Germinal center (tissue), 1 donor: ENCODE measurements around the gene OAS3.
"Not testable (repeated sequence)": the region's sequence is repeated elsewhere in the genome, so short reads cannot be mapped to it uniquely, and the experiment has no call there.

Experiments
- DNase-seq: peaks from one replicate; pipeline ENCODE4 v3.0.0; 2012; ENCODE audit warnings: mixed read lengths, low spot score

OAS3 gene

DNA sequence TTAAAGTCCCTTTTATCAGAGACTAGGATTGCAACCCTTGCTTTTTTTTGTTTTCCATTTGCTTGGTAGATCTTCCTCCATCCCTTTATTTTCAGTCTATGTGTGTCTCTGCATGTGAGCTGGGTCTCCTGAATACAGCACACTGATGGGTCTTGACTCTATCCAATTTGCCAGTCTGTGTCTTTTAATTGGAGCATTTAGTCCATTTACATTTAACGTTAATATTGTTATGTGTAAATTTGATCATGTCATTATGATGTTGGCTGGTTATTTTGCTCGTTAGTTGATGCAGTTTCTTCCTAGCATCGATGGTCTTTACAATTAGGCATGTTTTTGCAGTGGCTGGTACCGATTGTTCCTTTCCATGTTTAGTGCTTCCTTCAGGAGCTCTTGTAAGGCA, 18.9 kb downstream of the OAS3 start:
- DNase-seq = not testable (repeated sequence)

DNA sequence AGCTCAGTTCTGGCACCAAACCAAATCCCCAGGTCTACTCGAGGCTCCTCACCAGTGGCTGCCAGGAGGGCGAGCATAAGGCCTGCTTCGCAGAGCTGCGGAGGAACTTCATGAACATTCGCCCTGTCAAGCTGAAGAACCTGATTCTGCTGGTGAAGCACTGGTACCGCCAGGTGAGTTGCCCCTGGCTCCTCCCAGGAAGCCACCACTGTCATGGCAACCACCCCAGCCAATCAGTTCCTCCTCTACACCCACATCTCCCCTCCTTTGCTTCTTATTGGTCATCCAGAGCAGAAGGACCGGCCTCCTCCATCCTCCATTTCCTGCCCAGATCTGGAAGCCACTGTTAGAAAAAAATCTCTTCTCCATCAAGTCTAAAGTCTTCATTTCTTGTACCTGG, 22.8 kb downstream of the OAS3 start:
- peak; percentile 58 for DNase-seq

DNA sequence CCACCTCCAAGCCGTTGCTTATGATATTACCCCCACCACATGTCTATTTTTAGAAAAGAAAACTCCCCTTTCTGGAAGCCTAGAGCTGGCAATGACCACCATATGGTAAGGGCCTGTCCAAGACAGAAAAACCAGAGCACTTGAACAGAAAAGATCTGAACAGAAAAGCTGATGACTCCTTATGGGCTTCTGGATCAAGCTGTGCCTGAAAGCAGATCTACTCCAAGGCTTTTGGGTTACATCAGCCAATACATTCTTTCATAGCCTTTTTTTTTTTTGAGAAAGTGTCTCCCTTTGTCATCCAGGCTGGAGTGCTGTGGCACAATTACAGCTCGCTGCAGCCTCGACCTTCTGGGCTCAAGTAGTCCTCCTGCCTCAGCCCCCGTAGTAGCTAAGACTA, 23.3 kb downstream of the OAS3 start:
- DNase-seq = no peak

DNA sequence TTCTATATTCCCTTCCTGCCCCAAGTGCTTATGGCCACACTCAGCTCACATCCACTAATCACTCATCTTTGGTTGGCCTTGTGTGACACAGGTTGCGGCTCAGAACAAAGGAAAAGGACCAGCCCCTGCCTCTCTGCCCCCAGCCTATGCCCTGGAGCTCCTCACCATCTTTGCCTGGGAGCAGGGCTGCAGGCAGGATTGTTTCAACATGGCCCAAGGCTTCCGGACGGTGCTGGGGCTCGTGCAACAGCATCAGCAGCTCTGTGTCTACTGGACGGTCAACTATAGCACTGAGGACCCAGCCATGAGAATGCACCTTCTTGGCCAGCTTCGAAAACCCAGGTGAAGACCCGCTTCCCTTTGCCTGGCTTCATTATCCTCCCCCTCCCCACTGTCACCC, 24.3 kb downstream of the OAS3 start:
- no peak for DNase-seq

DNA sequence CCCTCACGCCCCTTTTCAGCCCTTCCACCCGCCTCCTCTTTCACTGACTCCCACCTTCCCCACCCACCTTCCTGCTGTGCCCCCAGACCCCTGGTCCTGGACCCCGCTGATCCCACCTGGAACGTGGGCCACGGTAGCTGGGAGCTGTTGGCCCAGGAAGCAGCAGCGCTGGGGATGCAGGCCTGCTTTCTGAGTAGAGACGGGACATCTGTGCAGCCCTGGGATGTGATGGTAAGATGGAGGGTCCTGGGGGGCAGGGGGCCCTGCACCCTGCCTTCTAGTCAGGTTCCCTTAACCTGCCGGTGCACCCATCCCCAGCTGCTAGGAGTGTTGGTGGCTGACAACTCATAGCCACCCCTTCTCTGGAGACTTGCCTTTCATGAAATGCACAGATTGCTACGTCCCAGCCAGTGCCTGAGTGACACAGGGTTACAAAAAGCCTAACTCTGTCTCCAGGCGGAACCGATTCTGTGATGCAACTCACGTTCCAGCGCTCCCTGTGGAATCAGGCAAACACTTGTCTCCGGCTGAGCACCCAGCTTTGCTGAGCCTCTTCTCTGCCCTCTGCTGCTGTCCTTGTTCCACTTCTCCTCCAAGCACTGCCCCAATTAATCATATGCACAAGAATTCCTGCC, 25.1 kb downstream of the OAS3 start:
- no peak for DNase-seq

DNA sequence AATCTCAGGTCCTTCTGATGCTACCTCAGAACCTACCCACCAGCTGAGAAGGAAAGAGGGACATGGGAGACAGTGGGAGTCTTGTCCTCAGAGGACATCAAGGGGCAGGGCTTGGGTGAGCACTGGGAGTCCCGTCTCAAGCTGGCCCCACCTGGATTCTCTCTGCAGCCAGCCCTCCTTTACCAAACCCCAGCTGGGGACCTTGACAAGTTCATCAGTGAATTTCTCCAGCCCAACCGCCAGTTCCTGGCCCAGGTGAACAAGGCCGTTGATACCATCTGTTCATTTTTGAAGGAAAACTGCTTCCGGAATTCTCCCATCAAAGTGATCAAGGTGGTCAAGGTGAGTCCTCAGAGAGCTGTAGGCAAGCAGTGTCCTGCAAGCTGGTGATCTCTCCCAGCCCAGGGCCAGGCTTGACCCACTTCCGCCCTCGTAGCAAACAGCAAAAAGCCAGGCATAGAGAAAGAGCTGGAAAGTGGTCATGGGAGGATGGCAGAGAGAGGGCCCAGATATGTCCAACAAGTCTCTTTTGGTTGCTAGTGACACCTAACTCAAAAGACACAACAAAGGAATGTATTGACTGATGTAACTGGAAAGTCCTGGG, 25.9 kb downstream of the OAS3 start:
- DNase-seq = no peak

DNA sequence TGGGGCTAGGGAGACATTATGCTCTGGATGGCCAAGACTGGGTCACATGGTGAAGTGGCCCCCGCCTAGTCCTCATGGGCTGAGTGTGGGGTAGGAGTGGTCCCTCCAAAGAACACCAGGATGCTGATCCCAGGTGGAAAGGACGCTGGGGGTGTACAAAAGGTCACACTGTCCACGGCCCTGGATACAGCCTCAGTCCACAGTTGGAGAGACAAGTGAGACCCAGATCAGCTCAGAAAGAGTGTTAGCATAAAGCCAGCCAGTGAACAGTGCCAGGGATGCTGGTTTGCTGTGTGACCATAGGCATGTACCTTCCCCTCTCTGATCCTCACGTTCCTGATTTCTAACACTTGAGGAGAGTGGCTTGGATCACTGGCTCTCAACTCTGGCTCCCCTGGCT, 26.6 kb downstream of the OAS3 start:
- no peak for DNase-seq

DNA sequence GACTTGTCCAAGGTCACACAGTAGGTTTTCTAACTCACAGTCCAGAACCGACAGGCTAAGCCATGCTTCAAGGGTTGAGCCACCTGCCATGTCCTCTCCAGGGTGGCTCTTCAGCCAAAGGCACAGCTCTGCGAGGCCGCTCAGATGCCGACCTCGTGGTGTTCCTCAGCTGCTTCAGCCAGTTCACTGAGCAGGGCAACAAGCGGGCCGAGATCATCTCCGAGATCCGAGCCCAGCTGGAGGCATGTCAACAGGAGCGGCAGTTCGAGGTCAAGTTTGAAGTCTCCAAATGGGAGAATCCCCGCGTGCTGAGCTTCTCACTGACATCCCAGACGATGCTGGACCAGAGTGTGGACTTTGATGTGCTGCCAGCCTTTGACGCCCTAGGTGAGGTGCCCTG, 27.4 kb downstream of the OAS3 start:
- no peak for DNase-seq

DNA sequence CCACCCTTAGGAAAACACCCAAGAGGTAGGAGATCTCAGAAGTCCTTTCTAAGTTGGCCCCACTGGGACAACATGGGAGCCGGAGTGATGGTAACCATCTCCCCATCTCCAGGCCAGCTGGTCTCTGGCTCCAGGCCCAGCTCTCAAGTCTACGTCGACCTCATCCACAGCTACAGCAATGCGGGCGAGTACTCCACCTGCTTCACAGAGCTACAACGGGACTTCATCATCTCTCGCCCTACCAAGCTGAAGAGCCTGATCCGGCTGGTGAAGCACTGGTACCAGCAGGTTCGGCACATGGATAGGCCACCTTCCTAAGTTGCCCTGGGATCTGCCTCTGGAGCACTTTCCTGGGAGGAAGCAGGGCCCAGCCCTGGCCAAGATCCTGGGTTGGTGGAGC, 29.0 kb downstream of the OAS3 start:
- DNase-seq = no peak

DNA sequence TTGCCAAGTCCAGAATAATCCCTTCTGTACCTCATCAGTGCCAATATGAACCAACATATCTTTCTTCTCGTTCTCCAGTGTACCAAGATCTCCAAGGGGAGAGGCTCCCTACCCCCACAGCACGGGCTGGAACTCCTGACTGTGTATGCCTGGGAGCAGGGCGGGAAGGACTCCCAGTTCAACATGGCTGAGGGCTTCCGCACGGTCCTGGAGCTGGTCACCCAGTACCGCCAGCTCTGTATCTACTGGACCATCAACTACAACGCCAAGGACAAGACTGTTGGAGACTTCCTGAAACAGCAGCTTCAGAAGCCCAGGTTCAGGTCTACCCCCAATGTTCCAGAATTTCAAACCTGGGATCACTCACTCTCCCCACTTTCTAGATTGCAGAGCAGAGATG, 29.6 kb downstream of the OAS3 start:
- no peak for DNase-seq

DNA sequence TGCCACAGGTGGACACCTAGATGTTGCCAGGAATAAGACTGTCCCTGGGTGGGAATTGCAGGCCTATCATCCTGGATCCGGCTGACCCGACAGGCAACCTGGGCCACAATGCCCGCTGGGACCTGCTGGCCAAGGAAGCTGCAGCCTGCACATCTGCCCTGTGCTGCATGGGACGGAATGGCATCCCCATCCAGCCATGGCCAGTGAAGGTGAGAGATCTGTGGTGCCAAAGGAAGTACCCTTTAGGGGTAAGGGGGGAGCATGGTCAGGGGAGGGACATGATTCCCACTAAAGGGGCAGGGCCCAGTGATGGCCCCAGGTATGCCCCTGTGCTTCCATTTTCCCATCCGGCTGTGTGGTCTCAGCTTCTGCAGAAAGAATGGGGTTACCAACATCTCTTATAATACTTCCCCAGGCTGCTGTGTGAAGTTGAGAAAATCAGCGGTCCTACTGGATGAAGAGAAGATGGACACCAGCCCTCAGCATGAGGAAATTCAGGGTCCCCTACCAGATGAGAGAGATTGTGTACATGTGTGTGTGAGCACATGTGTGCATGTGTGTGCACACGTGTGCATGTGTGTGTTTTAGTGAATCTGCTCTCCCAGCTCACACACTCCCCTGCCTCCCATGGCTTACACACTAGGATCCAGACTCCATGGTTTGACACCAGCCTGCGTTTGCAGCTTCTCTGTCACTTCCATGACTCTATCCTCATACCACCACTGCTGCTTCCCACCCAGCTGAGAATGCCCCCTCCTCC, 31.5 kb downstream of the OAS3 start:
- DNase-seq = no peak

DNA sequence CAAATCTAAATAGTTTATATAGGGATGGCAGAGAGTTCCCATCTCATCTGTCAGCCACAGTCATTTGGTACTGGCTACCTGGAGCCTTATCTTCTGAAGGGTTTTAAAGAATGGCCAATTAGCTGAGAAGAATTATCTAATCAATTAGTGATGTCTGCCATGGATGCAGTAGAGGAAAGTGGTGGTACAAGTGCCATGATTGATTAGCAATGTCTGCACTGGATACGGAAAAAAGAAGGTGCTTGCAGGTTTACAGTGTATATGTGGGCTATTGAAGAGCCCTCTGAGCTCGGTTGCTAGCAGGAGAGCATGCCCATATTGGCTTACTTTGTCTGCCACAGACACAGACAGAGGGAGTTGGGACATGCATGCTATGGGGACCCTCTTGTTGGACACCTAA, 32.1 kb downstream of the OAS3 start:
- DNase-seq = no peak

DNA sequence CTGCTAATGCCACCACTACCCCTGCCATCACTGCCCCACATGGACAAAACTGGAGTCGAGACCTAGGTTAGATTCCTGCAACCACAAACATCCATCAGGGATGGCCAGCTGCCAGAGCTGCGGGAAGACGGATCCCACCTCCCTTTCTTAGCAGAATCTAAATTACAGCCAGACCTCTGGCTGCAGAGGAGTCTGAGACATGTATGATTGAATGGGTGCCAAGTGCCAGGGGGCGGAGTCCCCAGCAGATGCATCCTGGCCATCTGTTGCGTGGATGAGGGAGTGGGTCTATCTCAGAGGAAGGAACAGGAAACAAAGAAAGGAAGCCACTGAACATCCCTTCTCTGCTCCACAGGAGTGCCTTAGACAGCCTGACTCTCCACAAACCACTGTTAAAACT, 33.0 kb downstream of the OAS3 start:
- no peak for DNase-seq

DNA sequence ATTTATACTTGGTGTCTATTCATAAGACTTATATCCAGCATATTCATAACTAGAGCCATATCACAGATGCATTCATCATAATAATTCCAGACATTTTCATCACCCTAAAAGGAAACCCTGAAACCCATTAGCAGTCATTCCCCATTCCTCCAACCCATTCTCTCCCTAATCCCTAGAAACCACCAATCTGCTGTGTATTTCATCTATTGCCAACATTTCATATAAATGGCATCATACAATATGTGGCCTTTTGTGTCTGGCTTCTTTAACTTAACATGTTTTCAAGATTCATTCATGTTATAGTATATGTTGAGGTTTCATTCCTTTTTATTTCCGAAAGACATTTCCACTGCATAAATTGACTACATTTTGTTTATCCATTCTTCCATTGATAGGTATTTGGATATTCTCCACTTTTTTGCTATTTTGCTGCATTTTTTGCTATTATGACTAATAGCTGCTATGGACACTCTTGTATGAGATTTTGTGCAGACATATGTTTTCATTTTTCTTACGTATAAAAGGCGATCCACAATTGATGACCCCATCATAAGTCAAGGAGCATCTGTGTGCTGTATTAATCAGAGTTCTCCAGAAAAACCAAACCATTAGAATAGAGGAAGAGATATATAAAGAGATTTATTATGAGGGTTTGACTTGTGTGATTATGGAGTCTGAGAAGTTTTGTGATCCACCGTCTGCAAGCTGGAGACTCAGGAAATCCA, 34.9 kb downstream of the OAS3 start:
- no peak for DNase-seq

DNA sequence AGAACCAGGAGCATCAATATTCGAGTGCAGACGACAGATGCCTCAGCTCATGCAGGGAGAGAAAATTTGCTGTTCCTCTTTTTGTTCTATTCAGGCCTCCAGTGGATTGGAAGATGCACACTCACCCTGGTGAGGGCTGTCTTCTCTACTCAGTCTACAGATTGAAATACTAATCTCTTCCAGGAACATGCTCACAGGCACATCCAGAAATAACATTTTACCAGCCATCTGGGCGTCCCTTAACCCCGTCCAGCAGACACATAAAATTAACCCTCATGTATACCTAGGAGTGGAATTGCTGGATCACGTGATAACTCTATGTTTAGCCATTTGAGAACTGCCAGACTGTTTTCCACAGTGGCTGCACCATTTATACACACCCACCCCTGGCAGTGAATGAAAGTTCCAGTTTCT, 35.6 kb downstream of the OAS3 start:
- no peak for DNase-seq

DNA sequence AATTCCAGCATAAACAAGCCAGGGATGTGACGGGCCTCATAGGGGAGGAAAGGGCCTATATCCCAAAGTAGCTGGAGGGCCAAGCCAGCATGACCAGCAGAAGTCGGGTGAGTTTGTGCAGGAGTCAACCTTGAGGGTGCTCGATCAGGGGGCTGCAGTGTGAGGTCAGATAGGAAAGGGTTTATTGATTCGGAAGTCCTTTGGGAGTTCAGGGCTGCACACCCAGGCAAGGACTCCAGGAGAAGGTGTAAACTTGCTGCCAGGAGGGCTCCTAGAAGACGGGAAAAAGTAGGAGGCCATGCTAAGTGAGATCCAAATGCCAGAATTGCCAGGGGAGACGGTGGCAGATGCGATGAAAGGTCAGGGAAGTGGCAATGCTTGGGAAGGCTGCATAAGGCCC, 36.6 kb downstream of the OAS3 start:
- no peak for DNase-seq

DNA sequence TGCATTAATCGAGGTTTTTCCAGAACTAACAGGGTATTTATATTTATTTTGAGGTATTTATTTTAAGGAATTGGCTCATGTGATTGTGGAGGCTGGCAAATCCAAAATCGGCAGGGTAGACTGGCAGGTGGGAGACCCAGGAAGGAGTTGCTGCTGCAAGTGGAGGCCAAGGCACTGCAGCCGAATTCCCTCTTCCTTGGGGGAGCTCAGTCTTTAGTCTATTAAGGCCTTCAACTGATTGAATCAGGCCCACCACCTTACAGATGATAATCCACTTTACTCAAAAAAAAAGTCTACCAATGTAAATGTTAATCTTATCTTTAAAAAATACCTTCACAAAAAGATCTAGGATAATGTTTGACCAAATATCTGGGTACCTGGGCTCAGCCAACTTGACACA, 38.9 kb downstream of the OAS3 start:
- DNase-seq = no peak

DNA sequence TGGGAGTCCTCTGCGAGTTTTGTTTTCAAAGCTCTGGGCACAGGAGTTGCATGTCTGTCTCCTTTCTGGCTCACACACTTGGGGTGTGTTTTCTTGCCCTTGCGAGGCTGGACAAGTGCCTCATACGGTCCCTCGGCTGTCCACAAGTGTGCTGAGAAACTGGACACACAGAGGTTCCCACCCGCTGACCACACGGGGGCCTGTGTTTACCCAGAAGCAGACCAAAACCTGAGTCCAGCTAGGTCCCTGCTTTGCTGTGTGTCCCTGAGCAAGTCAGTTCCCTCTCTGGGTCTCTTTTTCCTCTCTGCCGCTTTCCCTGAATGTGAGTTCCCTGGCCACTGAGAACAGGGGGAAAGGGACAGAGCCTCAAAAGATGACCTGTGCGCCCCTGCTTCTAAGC, 39.4 kb downstream of the OAS3 start:
- no peak for DNase-seq

DNA sequence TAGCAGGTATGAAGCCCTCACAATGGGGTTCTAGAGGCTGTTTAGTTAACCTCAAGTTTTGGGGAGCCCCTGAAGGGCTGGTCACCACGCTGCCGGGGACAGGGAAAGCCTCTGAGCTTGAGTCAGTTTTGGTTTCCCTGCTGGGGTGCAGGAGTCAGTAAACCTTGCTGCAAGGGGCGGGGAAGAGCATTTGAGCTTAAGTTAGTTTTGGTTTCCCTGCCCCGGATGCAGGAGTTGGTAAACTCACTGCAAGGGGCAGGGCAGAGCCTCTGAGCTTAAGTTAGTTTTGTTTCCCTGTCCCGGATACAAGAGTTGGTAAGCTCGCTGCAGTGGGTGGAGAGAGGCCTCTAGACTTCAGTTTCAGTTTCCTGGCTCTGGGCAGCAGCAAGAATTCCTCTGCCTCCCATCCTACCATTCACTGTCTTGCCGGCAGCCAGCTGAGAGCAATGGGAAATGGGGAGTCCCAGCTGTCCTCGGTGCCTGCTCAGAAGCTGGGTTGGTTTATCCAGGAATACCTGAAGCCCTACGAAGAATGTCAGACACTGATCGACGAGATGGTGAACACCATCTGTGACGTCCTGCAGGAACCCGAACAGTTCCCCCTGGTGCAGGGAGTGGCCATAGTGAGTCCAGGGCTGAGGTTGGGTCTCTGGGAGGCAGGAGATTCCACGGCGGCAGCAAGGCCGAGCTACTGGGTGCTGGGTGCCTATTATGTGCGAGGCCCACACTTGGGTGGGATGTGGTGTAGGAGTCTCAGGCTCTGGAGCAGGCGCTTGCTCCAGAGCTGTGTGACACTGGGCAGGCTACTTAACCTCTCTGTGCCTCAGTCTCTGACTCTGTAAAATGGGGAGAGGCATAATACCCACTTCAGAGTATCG, 40.1 kb downstream of the OAS3 start, which contains the start of gene OAS2:
TSS of gene OAS2 (plus strand) at position 357 of the 878 bp plus-strand sequence. CDS start at position 447, 90 bp downstream.
- peak; percentile 89 for DNase-seq

DNA sequence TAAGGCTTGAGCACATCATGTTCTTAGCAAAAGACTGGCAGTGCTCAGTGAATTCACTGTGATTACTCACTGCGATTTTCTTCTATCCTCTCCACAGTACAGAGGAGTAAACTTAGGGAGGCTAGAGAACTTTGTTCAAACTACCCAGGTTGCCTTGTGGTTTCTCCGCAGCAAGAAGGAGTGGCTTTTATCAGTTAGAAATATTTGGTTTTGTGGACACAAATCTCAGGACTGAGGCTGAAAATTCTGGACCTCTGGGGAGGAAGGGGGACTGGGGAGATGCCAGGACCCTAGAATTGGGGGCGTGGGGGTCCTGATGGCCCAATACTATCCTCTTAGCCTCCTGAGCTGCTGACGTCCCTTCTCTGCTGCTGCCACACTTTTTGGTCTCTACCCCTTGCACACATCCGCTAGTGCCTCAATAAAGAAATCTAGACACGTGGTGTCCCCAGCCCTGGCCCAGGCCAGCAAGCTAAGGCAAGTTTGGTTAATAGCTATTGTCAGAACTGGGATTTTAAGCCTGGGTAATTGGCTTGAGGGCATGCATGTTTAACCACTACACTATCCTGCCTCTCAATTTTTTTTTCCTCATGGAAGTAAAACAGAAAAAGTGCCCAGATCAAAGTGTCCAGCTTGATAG, 40.9 kb downstream of the OAS3 start:
- peak; percentile 33 for DNase-seq

DNA sequence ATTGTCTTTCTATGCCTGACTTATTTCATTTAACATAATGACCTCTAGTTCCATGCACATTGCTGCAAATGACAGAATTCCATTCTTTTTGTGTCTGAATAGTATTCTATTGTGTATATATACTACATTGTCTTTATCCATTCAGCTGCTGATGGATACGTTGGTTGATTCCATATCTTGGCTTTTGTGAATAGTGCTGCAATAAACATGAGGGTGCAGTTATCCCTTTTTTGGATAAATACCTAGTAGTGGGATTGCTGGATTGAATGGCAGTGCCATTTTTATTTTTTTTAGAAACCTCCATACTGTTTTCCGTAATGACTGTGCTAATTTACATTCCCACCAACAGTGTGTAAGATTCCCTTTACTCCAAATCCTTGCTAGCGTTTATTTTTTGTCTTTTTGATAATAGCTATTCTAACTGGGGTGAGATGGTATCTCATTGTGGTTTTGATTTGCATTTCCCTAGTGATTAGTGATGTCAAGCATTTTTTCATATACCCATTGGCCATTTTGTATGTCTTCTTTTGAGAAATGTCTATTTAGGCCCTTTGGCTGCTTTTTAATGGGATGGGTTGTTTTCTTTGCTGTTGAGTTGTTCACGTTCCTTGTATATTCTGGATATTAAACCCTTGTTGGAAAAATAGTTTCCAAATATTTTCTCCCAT, 42.4 kb downstream of the OAS3 start:
- no peak for DNase-seq
